ENCODE results near the gene TRMU. TPM values are rescaled to one million over a fixed set of nuclear protein-coding genes. Genes with fewer than 3 reads are reported as not detected.

The TRMU gene
- polyA plus RNA-seq, 1 donor (not counting 4 experiments of a cell fraction or from before 2014, with no cell fraction given) = 33.6 TPM

- H3K36me3 ChIP-seq (ENCODE audit: control insufficient read depth in 2 of 2, extremely low read depth in 1 of 2, insufficient read depth in 2 of 2, low read length in 2 of 2) = peaks cover 3 to 11% of the 10 kb centered on the region in 2 experiments
- no peak for TF ChIP-seq CTCF (optimal IDR thresholded peaks at IDR 0.05 in 1 of 3, IDR thresholded peaks at IDR 0.05 in 1 of 3, conservative IDR thresholded peaks at IDR 0.05 in 1 of 3; ENCODE audit: extremely low read depth in 1 of 3, insufficient read depth in 2 of 3, low read length in 3 of 3)
- no peak for TF ChIP-seq EZH2 (IDR thresholded peaks at IDR 0.05; ENCODE audit: low read length)
- H3K79me2 ChIP-seq (ENCODE audit: control insufficient read depth, insufficient read depth, low read length) = no peaks in the 10 kb centered on the region
- H3K27ac ChIP-seq (ENCODE audit: control insufficient read depth, insufficient read depth, low read length) = no peak overlapping the region
- H3K4me1 ChIP-seq (ENCODE audit: control insufficient read depth, extremely low read depth, insufficient read depth, low read length) = peaks cover 7% of the 10 kb centered on the region
- dilution Hi-C loops (cut with MboI; ENCODE audit: extremely low pct_ligation_motif_present, low sequenced_read_pairs) = no loop called here
- no peak overlapping the region for H3K4me3 ChIP-seq (ENCODE audit: control insufficient read depth in 2 of 3, extremely low read depth in 1 of 3, insufficient read depth in 2 of 3, low read depth in 1 of 3, low read length in 3 of 3)
- H4K20me1 ChIP-seq (ENCODE audit: control insufficient read depth, extremely low read depth, insufficient read depth, low read length) = no peaks in the 10 kb centered on the region
- H2AFZ ChIP-seq (ENCODE audit: control insufficient read depth, low read length) = no peak overlapping the region
- H3K27me3 ChIP-seq (ENCODE audit: control insufficient read depth, extremely low read depth, insufficient read depth, low read length) = peaks cover 4% of the 10 kb centered on the region
- no peaks in the 10 kb centered on the region for H3K9me3 ChIP-seq (ENCODE audit: control insufficient read depth, low read depth, low read length)
- H3K4me2 ChIP-seq (ENCODE audit: control insufficient read depth, extremely low read depth, insufficient read depth, low read depth, low read length) = no peak overlapping the region
- H3K9me1 ChIP-seq (ENCODE audit: control insufficient read depth, extremely low read depth, insufficient read depth, low read length) = no peaks in the 10 kb centered on the region
- no peak for DNase-seq (ENCODE audit: low read depth, low spot score)
- H3K9ac ChIP-seq (ENCODE audit: control insufficient read depth, extremely low read depth, insufficient read depth, low read length) = no peak overlapping the region
- no peak for FAIRE-seq
Observed at GRCh38 chr22:46288846-46289243, 46.7 kb upstream of the TRMU start.

- Histone ChIP-seq H3K36me3 (ENCODE audit: control insufficient read depth in 2 of 2, extremely low read depth in 1 of 2, insufficient read depth in 2 of 2, low read length in 2 of 2) (peaks cover 3 to 9% of the 10 kb centered on the region in 2 experiments), H3K9me1 (ENCODE audit: control insufficient read depth, extremely low read depth, insufficient read depth, low read length) (no peaks in the 10 kb centered on the region), H3K27me3 (ENCODE audit: control insufficient read depth, extremely low read depth, insufficient read depth, low read length) (peaks cover 4% of the 10 kb centered on the region), H3K79me2 (ENCODE audit: control insufficient read depth, insufficient read depth, low read length) (no peaks in the 10 kb centered on the region), H4K20me1 (ENCODE audit: control insufficient read depth, extremely low read depth, insufficient read depth, low read length) (no peaks in the 10 kb centered on the region), H3K4me3 (ENCODE audit: control insufficient read depth in 2 of 3, extremely low read depth in 1 of 3, insufficient read depth in 2 of 3, low read depth in 1 of 3, low read length in 3 of 3) (no peak overlapping the region), H3K9me3 (ENCODE audit: control insufficient read depth, low read depth, low read length) (no peaks in the 10 kb centered on the region), H3K27ac (ENCODE audit: control insufficient read depth, insufficient read depth, low read length) (no peak overlapping the region), H3K4me1 (ENCODE audit: control insufficient read depth, extremely low read depth, insufficient read depth, low read length) (peaks cover 7% of the 10 kb centered on the region), H3K4me2 (ENCODE audit: control insufficient read depth, extremely low read depth, insufficient read depth, low read depth, low read length) (no peak overlapping the region), H3K9ac (ENCODE audit: control insufficient read depth, extremely low read depth, insufficient read depth, low read length) (no peak overlapping the region), H2AFZ (ENCODE audit: control insufficient read depth, low read length) (no peak overlapping the region)
- dilution Hi-C loops (cut with MboI; ENCODE audit: extremely low pct_ligation_motif_present, low sequenced_read_pairs) = no loop called here
- no peak for FAIRE-seq
- DNase-seq (ENCODE audit: low read depth, low spot score) = no peak
- TF ChIP-seq EZH2 (IDR thresholded peaks at IDR 0.05; ENCODE audit: low read length) (no peak), CTCF (optimal IDR thresholded peaks at IDR 0.05 in 1 of 3, IDR thresholded peaks at IDR 0.05 in 1 of 3, conservative IDR thresholded peaks at IDR 0.05 in 1 of 3; ENCODE audit: extremely low read depth in 1 of 3, insufficient read depth in 2 of 3, low read length in 3 of 3) (no peak)
Observed at GRCh38 chr22:46289244-46289891, 46.1 kb upstream of the TRMU start.

Measured in keratinocyte (primary cell).